HepG2 (cell line): ENCODE measurements around the gene EXOC7. TPM values are rescaled to one million over a fixed set of nuclear protein-coding genes. Genes with fewer than 3 reads are reported as not detected.

Source experiments
- AGO1 ChIP-seq: fragments of 200-400 bp; formaldehyde crosslinking; IDR thresholded peaks from 2 replicates; pipeline ENCODE4 v1.6.1; 2017; ENCODE audit warnings: mild to moderate bottlenecking, low read depth, low read length, moderate library complexity; ENCODE audit not compliant: poor library complexity, severe bottlenecking
- ARNT ChIP-seq: fragments of 450-650 bp; IDR thresholded peaks from 2 replicates; pipeline ENCODE4 v1.6.1; 2017
- HNRNPLL ChIP-seq: fragments of 200-400 bp; formaldehyde crosslinking; IDR thresholded peaks from 2 replicates; pipeline ENCODE4 v1.6.1; 2017; ENCODE audit warnings: mild to moderate bottlenecking, low read depth, low read length; ENCODE audit not compliant: poor library complexity, severe bottlenecking
- JUNB ChIP-seq: sonication (generic); formaldehyde crosslinking; IDR thresholded peaks from 2 replicates; pipeline ENCODE4 v1.8.0; 2022; ENCODE audit warnings: missing genetic modification reagents, mild to moderate bottlenecking, borderline replicate concordance
- NFAT5 ChIP-seq: sonication (generic); formaldehyde crosslinking; IDR thresholded peaks from 2 replicates; pipeline ENCODE4 v1.4.0; 2020; ENCODE audit warnings: missing genetic modification reagents
- PCBP1 ChIP-seq: fragments of 200-400 bp; formaldehyde crosslinking; IDR thresholded peaks from 2 replicates; pipeline ENCODE4 v1.6.1; 2017; ENCODE audit warnings: mild to moderate bottlenecking, low read depth, low read length, borderline replicate concordance
- POLR2G ChIP-seq: fragments of 200-400 bp; formaldehyde crosslinking; IDR thresholded peaks from 2 replicates; pipeline ENCODE4 v1.6.1; 2018; ENCODE audit warnings: mild to moderate bottlenecking, low read depth, low read length, moderate library complexity
- SOX6 ChIP-seq, 2 experiments: fragments of 450-650 bp in 1 of 2; sonication (generic) in 1 of 2; formaldehyde crosslinking in 1 of 2; IDR thresholded peaks; 2 replicates each; pipeline versions ENCODE4 v1.4.0 to v1.6.1; 2017 to 2020; ENCODE audit warnings: antibody characterized with exemption in 1 of 2, mild to moderate bottlenecking in 1 of 2, missing genetic modification reagents in 1 of 2
- ZIK1 ChIP-seq: sonication (generic); formaldehyde crosslinking; IDR thresholded peaks from 2 replicates; pipeline ENCODE4 v1.5.0; 2020; ENCODE audit warnings: mild to moderate bottlenecking, low read depth, missing genetic modification reagents, borderline replicate concordance
- ZNF260 ChIP-seq: sonication (generic); formaldehyde crosslinking; IDR thresholded peaks from 2 replicates; pipeline ENCODE4 v1.4.0; 2020; ENCODE audit warnings: missing genetic modification reagents, low read depth, mild to moderate bottlenecking, borderline replicate concordance
- ZNF281 ChIP-seq: sonication (generic); formaldehyde crosslinking; IDR thresholded peaks from 2 replicates; pipeline ENCODE4 v1.4.0; 2020; ENCODE audit warnings: missing genetic modification reagents, borderline replicate concordance
- ZNF574 ChIP-seq: sonication (generic); formaldehyde crosslinking; IDR thresholded peaks from 2 replicates; pipeline ENCODE4 v1.4.0; 2020; ENCODE audit warnings: missing genetic modification reagents
- ZNF710 ChIP-seq: sonication (generic); formaldehyde crosslinking; IDR thresholded peaks from 2 replicates; pipeline ENCODE4 v1.5.0; 2020; ENCODE audit warnings: mild to moderate bottlenecking, missing genetic modification reagents, borderline replicate concordance
- polyA plus RNA-seq, 8 experiments: library from polyadenylated mRNA; depleted of rRNA in 3 of 8; stranded (reverse) in 7 of 8; unstranded in 1 of 8; fragments of >200 nt; fragmentation: Illumina TruSeq in 4 of 8; extraction: Trizol in 4 of 8; gene quantifications; 2 replicates each; pipeline versions ENCODE4 v1.2.1 to v1.2.3, GENCODE V29; 2011 to 2016; ENCODE audit warnings: low read depth in 4 of 8, missing spikeins in 1 of 8, mixed read lengths in 1 of 8; ENCODE audit not compliant: insufficient read depth in 1 of 8
- total RNA-seq, 5 experiments: library from RNA; depleted of rRNA; stranded (reverse); fragments of >200 nt; fragmentation: Illumina TruSeq; extraction: Trizol; gene quantifications; 2 replicates each; pipeline ENCODE4 v1.2.3, GENCODE V29; 2016; ENCODE audit warnings: low read depth in 1 of 5

EXOC7 gene
- total and polyA plus RNA-seq, 2 of the 13 experiments (the other 11 are each of a cell fraction or from before 2014, with no cell fraction given) = 86.9 to 116 TPM

GRCh38 chr17:76079956-76080767, 23.4 kb downstream of the EXOC7 start (continued):
- TF ChIP-seq NFAT5 (CRISPR knock-in tag) (no peak), SOX6 (IDR thresholded peaks at IDR 0.05) (no peak), SOX6 (CRISPR knock-in tag; IDR thresholded peaks at IDR 0.05) (no peak), PCBP1 (0 out of 2 replicates have a peak, but pooled peaks have one; percentile 65), ZNF281 (peak; percentile 64), ZNF710 (peak; percentile 14; the same call in 1 of the 2 replicates), ZNF574 (CRISPR knock-in tag) (peak; percentile 9), AGO1 (peak; percentile 98), ZNF260 (0 out of 2 replicates have a peak, but pooled peaks have one; percentile 66), ZIK1 (CRISPR knock-in tag) (peak; percentile 57; the same call in 1 of the 2 replicates), POLR2G (peak; percentile 75), HNRNPLL (peak; percentile 23), ARNT (no peak), JUNB (CRISPR knock-in tag) (0 out of 2 replicates have a peak, but pooled peaks have one; percentile 53)
